DOHH2 (cell line): ENCODE measurements around the gene TAF1B.

Source experiments
- H3F3A ChIP-seq: fragments of 200-600 bp; sonication (generic), shearing (Covaris generic); 2 replicates; pipeline ENCODE4 v1.6.0; 2016; ENCODE audit warnings: antibody characterized with exemption, mild to moderate bottlenecking; ENCODE audit not compliant: control insufficient read depth, insufficient read depth
- H3K27ac ChIP-seq: fragments of 200-600 bp; sonication (generic); 2 replicates; pipeline ENCODE4 v1.5.1; 2014; ENCODE audit warnings: low read depth, mild to moderate bottlenecking, low read length, moderate library complexity
- H3K27me3 ChIP-seq: fragments of 200-600 bp; sonication (generic); 2 replicates; pipeline ENCODE4 v1.6.1; 2014; ENCODE audit warnings: mild to moderate bottlenecking, low read length, mixed read lengths; ENCODE audit not compliant: control insufficient read depth
- H3K36me3 ChIP-seq: fragments of 200-600 bp; sonication (generic); 2 replicates; pipeline ENCODE4 v1.6.1; 2014; ENCODE audit warnings: mild to moderate bottlenecking, low read length, moderate library complexity, mixed read lengths; ENCODE audit not compliant: control insufficient read depth
- H3K4me1 ChIP-seq: fragments of 200-600 bp; sonication (generic); 2 replicates; pipeline ENCODE4 v1.6.1; 2014; ENCODE audit warnings: mild to moderate bottlenecking, low read length, mixed read lengths; ENCODE audit not compliant: control insufficient read depth
- H3K4me2 ChIP-seq: fragments of 200-600 bp; sonication (generic); 2 replicates; pipeline ENCODE4 v1.6.0; 2014; ENCODE audit warnings: mild to moderate bottlenecking, low read length, moderate library complexity
- H3K4me3 ChIP-seq: fragments of 200-600 bp; sonication (generic); 2 replicates; pipeline ENCODE4 v1.5.1; 2014; ENCODE audit warnings: mild to moderate bottlenecking, low read length, mixed read lengths
- H3K79me2 ChIP-seq: fragments of 200-600 bp; sonication (generic); 2 replicates; pipeline ENCODE4 v1.6.1; 2014; ENCODE audit warnings: mild to moderate bottlenecking, low read length, mixed read lengths; ENCODE audit not compliant: control insufficient read depth
- H3K9me2 ChIP-seq: fragments of 200-600 bp; sonication (generic); replicated peaks from 2 replicates; pipeline ENCODE4 v1.6.1; 2014; ENCODE audit warnings: mild to moderate bottlenecking, low read length, mixed read lengths; ENCODE audit not compliant: control insufficient read depth
- H3K9me3 ChIP-seq: fragments of 200-600 bp; sonication (generic); 2 replicates; pipeline ENCODE4 v1.6.1; 2014; ENCODE audit warnings: antibody characterized with exemption, low read length, mixed read lengths; ENCODE audit not compliant: control insufficient read depth, insufficient read depth
- H4K20me1 ChIP-seq: fragments of 200-600 bp; sonication (generic); 2 replicates; pipeline ENCODE4 v1.6.0; 2014; ENCODE audit warnings: low read depth, mild to moderate bottlenecking, antibody characterized with exemption, low read length, moderate library complexity; ENCODE audit not compliant: control insufficient read depth, insufficient read depth
- CTCF ChIP-seq: fragments of 200-600 bp; sonication (generic); IDR thresholded peaks from one replicate; pipeline ENCODE4 v1.5.1; 2014; ENCODE audit warnings: antibody characterized with exemption, mild to moderate bottlenecking, low read depth, low read length; ENCODE audit not compliant: poor library complexity, severe bottlenecking
- EZH2phosphoT487 ChIP-seq: fragments of 200-600 bp; sonication (generic); IDR thresholded peaks from 2 replicates; pipeline ENCODE4 v1.6.1; 2017; ENCODE audit warnings: borderline replicate concordance, mild to moderate bottlenecking, antibody characterized with exemption, low read length, moderate library complexity, mixed read lengths

TAF1B gene

GRCh38 chr2:9951522-9952285 lies 108.4 kb downstream of the TAF1B start, which contains the start of gene GRHL1:
GRHL1 (plus strand) TSS chr2:9951693; CDS start chr2:9951834, 141 bp downstream.
- no peak for TF ChIP-seq CTCF
- no peak for TF ChIP-seq EZH2phosphoT487
- H3K4me3 ChIP-seq: peak within 1 kb of the TSS; percentile 81
- H4K20me1 ChIP-seq: no peaks in the 10 kb centered on the region
- peaks cover 4% of the 10 kb centered on the region; the same call in 1 of the 2 replicates for H3F3A ChIP-seq
- H3K9me2 ChIP-seq: no peaks in the 10 kb centered on the region
- H3K27me3 ChIP-seq: peaks cover 19% of the 10 kb centered on the region
- no peak within 1 kb of the TSS for H3K27ac ChIP-seq
- H3K4me1 ChIP-seq: peaks cover 23% of the 10 kb centered on the region
- H3K36me3 ChIP-seq: no peaks in the 10 kb centered on the region
- peak within 1 kb of the TSS; percentile 82 for H3K4me2 ChIP-seq
- no peaks in the 10 kb centered on the region for H3K79me2 ChIP-seq
- H3K9me3 ChIP-seq: no peaks in the 10 kb centered on the region

GRCh38 chr2:9952286-9952737 lies 109.0 kb downstream of the TAF1B start:
- H3K27me3 ChIP-seq: peaks cover 14% of the 10 kb centered on the region
- H3K9me3 ChIP-seq: no peaks in the 10 kb centered on the region

GRCh38 chr2:9952856-9953503 lies 109.7 kb downstream of the TAF1B start:
- Histone ChIP-seq H3F3A (peaks cover 5% of the 10 kb centered on the region; the same call in 1 of the 2 replicates), H4K20me1 (no peaks in the 10 kb centered on the region), H3K36me3 (no peaks in the 10 kb centered on the region), H3K27me3 (peaks cover 14% of the 10 kb centered on the region), H3K4me3 (peak overlapping the region; percentile 81), H3K9me3 (no peaks in the 10 kb centered on the region), H3K4me2 (peak overlapping the region; percentile 82), H3K4me1 (peaks cover 27% of the 10 kb centered on the region), H3K79me2 (no peaks in the 10 kb centered on the region), H3K9me2 (no peaks in the 10 kb centered on the region), H3K27ac (no peak overlapping the region)
- no peak for TF ChIP-seq CTCF
- no peak for TF ChIP-seq EZH2phosphoT487

More at GRCh38 chr2:9952286-9952737, 109.0 kb downstream of the TAF1B start:
- Histone ChIP-seq H3K9me2 (no peaks in the 10 kb centered on the region), H4K20me1 (no peaks in the 10 kb centered on the region), H3K36me3 (no peaks in the 10 kb centered on the region), H3K4me1 (peaks cover 27% of the 10 kb centered on the region), H3K79me2 (no peaks in the 10 kb centered on the region), H3K4me3 (peak overlapping the region; percentile 81), H3K27ac (no peak overlapping the region), H3K4me2 (peak overlapping the region; percentile 82), H3F3A (peaks cover 5% of the 10 kb centered on the region; the same call in 1 of the 2 replicates)
- TF ChIP-seq CTCF: no peak
- no peak for TF ChIP-seq EZH2phosphoT487
